Activated T-helper 9 cell treated with anti-CD3 and anti-CD28 coated beads, Interleukin-2, amount 50 U/mL, for 16 hours (primary cell): Measurements from ENCODE around the gene NCAN.
A peak's percentile ranks its signal among the peaks of the same experiment; 100 is the strongest.
"Not testable (repeated sequence)": the region's sequence is repeated elsewhere in the genome, so short reads cannot be mapped to it uniquely, and the experiment has no call there.

ENCODE experiments used
- DNase-seq: peaks from one replicate; pipeline ENCODE4 v3.0.0-alpha.2; 2020; ENCODE audit warnings: low read depth

The NCAN gene

GRCh38 chr19:19224150-19224851 lies 12.5 kb downstream of the NCAN start:
- no peak for DNase-seq

GRCh38 chr19:19224852-19225494 lies 13.2 kb downstream of the NCAN start:
- peak; percentile 66 for DNase-seq

GRCh38 chr19:19226204-19226603 lies 14.4 kb downstream of the NCAN start:
- no peak for DNase-seq

GRCh38 chr19:19226663-19227062 lies 14.9 kb downstream of the NCAN start:
- no peak for DNase-seq

GRCh38 chr19:19227217-19227616 lies 15.5 kb downstream of the NCAN start:
- no peak for DNase-seq

GRCh38 chr19:19229701-19230100 lies 17.9 kb downstream of the NCAN start:
- no peak for DNase-seq

GRCh38 chr19:19230999-19231398 lies 19.2 kb downstream of the NCAN start:
- DNase-seq, result no peak

- no peak for DNase-seq
Observed at GRCh38 chr19:19232261-19232721, 20.5 kb downstream of the NCAN start.

- DNase-seq, result no peak
Observed at GRCh38 chr19:19234220-19234816, 22.6 kb downstream of the NCAN start.

GRCh38 chr19:19236173-19236572 lies 24.4 kb downstream of the NCAN start:
- no peak for DNase-seq

- DNase-seq, result no peak
Observed at GRCh38 chr19:19238126-19238894, 26.6 kb downstream of the NCAN start.

GRCh38 chr19:19239675-19240074 lies 27.9 kb downstream of the NCAN start:
- no peak for DNase-seq

- DNase-seq, result no peak
Observed at GRCh38 chr19:19240476-19240875, 28.7 kb downstream of the NCAN start.

GRCh38 chr19:19250196-19250801 lies 38.5 kb downstream of the NCAN start:
- no peak for DNase-seq

GRCh38 chr19:19253409-19253808 lies 41.7 kb downstream of the NCAN start:
- DNase-seq, result not testable (repeated sequence)

GRCh38 chr19:19256072-19256969 lies 44.6 kb downstream of the NCAN start:
- no peak for DNase-seq

- DNase-seq, result no peak
Observed at GRCh38 chr19:19257137-19257536, 45.4 kb downstream of the NCAN start.

GRCh38 chr19:19257836-19258588 lies 46.3 kb downstream of the NCAN start:
- no peak for DNase-seq

- DNase-seq, result no peak
Observed at GRCh38 chr19:19258589-19259338, 47.0 kb downstream of the NCAN start.

GRCh38 chr19:19259741-19260140 lies 48.0 kb downstream of the NCAN start:
- DNase-seq, result no peak
